ENCODE data around the gene SKOR1. TPM values are rescaled to one million over a fixed set of nuclear protein-coding genes. Genes with fewer than 3 reads are reported as not detected.

Gene SKOR1
- polyA plus RNA-seq, 3 donors from 2014 or later = 0.08 TPM; not detected in 2

DNA sequence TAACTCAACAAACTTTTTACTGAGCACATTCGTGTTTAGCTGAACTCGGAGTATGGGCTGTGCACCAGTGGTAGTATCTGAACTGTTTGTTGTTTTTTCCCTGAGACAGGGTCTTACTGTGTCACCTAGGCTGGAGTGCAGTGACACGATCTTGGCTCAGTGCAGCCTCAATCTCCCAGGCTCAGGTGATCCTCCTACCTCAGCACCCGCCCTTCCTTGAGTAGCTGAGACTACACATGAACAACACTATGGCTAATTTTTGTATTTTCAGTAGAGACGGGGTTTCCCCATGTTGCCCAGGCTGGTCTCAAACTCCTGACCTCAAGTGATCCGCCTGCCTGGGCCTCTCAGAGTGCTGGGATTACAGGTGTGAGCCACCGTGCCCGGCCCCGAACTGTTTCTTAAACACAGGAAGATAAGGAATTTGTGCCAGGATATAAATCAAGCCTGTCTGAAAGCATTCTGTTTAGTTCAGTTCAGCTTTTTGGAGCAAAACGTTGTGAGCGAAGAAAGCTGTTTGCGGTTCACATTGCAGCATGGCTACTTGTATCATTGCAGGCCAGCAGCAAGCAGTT is 40.4 kb upstream of the SKOR1 start:
- peaks cover 0 to 1% (median 0%) of the 10 kb centered on the region in 6 donors for H3K9me3 Mint-ChIP-seq
- peaks cover 0 to 8% (median 8%) of the 10 kb centered on the region in 3 donors for H3K36me3 Mint-ChIP-seq
- H3K27me3 Mint-ChIP-seq (ENCODE audit: low read depth in 3 of 3) = peaks cover 1 to 4% (median 2%) of the 10 kb centered on the region in 3 donors
- DNase-seq = no peak
- H3K4me1 Mint-ChIP-seq = peaks cover 27 to 35% of the 10 kb centered on the region in 2 donors
- H3K4me3 Mint-ChIP-seq = peak overlapping the region in 2 of 5 donors; percentile 15 to 50
- peak overlapping the region in 3 of 6 donors; percentile 13 to 81 (median 64) for H3K27ac Mint-ChIP-seq

DNA sequence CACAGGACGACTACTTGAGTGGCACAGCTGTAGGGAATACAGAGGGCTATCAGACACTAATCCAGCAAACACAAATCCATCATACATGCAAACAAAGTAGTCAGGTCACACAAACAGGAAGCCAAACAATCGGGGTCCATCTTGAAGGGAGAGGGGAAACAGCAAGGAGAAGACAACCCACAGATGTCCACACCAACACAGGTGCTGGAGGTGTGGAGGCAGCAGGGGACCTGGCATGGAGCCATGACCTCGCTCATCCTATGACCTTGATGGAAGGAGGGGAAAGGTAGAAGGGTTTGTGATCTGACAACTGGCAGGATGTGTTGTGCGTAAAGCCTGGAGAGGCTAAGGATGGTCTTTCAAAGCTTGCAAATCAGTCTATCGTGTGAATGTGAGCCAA is 39.9 kb upstream of the SKOR1 start:
- Mint-ChIP-seq H3K9me3 (peaks cover 0 to 1% (median 0%) of the 10 kb centered on the region in 6 donors), H3K36me3 (peaks cover 0 to 8% (median 8%) of the 10 kb centered on the region in 3 donors), H3K27me3 (ENCODE audit: low read depth in 3 of 3) (peaks cover 1 to 4% (median 2%) of the 10 kb centered on the region in 3 donors), H3K27ac (peak overlapping the region in 1 of 6 donors; percentile 13), H3K4me3 (no peak overlapping the region), H3K4me1 (peaks cover 27 to 35% of the 10 kb centered on the region in 2 donors)
- no peak for DNase-seq

DNA sequence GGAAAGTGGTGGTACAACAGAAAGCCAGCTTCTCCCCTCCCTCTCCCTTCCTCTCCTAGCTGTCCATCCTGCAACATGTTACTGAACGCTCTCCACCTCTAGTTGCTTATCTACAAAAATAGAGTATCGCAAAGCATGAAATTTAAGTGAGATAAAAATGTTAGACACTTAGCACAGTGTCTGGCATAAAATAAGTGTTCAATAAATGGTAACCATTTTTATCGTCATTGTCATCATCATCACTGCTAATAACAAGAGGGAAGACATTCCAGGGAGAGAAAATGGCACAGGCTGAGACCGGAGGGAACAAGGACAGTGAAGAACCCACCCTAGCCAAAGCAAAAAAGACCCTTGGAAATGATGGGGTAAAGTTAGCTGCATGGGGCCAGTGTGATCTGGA is 38.7 kb upstream of the SKOR1 start:
- H3K36me3 Mint-ChIP-seq = peaks cover 0 to 8% (median 8%) of the 10 kb centered on the region in 3 donors

DNA sequence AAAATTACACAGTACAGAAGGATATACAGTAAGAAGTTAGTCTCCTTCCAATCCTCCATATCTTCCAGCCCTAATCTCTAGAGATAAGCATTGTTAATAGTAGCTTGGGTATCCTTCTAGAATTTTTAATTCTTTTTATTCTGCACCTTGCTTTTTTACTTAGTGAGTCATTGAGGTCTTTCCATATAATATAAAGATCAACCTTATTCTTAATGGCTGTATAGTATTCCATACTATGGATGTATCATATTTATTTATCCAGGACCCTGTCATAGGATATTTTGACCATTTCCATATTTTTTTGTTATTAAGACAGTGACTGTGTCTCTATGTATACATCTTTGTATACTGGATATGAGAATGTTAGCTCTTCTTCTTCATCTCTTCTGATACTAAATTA is 36.3 kb upstream of the SKOR1 start:
- Mint-ChIP-seq H3K9me3 (peaks cover 0 to 1% (median 0%) of the 10 kb centered on the region in 6 donors), H3K4me1 (peaks cover 12 to 14% of the 10 kb centered on the region in 2 donors), H3K27me3 (ENCODE audit: low read depth in 3 of 3) (peaks cover 0 to 2% (median 0%) of the 10 kb centered on the region in 3 donors), H3K36me3 (peaks cover 0 to 18% (median 13%) of the 10 kb centered on the region in 3 donors), H3K27ac (no peak overlapping the region), H3K4me3 (no peak overlapping the region)
- DNase-seq = no peak

More for the DNA sequence above, 38.7 kb upstream of the SKOR1 start:
- Mint-ChIP-seq H3K4me3 (no peak overlapping the region), H3K27me3 (ENCODE audit: low read depth in 3 of 3) (peaks cover 1 to 4% (median 2%) of the 10 kb centered on the region in 3 donors), H3K4me1 (peaks cover 27 to 35% of the 10 kb centered on the region in 2 donors), H3K27ac (no peak overlapping the region), H3K9me3 (peaks cover 0 to 1% (median 0%) of the 10 kb centered on the region in 6 donors)
- DNase-seq = no peak

DNA sequence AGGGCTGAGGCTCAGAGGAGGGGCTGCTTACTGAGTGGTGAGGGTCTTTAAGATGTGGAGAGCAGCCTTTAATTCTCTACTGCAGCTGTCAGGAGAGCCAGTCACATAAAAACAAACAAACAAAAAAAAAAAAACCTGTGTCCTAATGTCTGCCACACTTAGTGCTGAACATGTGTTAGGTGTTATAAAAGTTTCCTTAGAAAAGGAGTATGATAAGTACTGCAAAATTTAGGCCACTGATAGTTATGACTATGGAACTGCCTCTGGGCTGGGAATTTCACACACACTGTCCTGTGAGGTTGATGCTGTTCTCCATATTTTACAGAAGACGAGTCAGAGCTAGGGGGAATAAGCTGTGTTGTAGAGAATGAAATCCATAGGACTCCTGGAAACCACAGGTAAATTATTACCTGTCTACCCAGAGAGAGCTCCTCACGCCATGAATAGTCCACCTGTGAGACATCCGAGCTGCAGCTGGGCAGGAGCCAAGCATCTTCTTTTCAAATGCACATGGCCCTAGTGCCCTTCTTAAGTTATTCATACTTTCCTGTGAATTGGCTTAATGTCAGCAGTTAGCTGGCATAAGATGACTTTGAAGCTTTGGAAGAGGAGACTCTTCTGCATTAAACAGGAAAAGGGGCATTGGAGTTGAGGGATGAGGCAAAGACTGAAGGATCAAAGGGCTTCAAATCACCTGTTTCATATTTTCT is 34.5 kb upstream of the SKOR1 start:
- no peaks in the 10 kb centered on the region for H3K27me3 Mint-ChIP-seq (ENCODE audit: low read depth in 3 of 3)
- peaks cover 3 to 33% (median 25%) of the 10 kb centered on the region in 3 donors for H3K36me3 Mint-ChIP-seq
- H3K9me3 Mint-ChIP-seq = peaks cover 0 to 10% (median 6%) of the 10 kb centered on the region in 6 donors
- H3K4me3 Mint-ChIP-seq = no peak overlapping the region
- H3K27ac Mint-ChIP-seq = no peak overlapping the region
- DNase-seq = no peak
- no peaks in the 10 kb centered on the region for H3K4me1 Mint-ChIP-seq

DNA sequence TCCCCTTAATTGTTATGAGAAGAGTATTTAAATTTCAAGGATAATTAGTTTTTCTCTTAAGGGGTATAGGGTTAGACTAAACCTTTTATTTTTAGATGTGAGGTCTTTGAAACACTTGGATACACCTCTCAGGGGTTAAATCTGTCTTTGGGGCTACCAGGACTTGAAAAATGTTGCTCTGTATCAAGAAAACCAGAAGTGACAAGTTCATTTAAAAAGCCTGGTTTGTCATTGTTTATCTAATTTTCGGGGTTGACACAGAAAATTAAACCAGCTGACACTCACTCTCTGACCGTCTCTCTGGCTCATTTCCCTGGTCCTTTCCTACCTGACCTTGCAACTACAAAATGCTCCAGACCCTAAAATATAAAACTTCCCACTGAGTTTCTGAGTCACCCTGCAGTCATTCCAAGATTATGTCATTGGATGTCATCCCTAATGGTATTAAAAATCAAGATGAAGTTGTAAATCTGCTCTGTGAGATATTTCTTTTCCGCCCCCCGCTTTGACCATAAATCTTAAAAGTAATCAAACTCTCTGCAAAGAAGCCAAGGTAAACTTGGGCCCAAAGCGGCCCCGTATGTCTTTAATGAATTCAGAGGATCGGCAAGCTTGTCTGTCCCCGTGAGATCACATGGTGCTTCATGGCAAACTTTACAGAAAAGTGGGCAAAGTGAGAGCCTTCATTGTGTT is 32.9 kb upstream of the SKOR1 start:
- peaks cover 3 to 30% (median 21%) of the 10 kb centered on the region in 3 donors for H3K36me3 Mint-ChIP-seq
- peaks cover 0 to 11% (median 6%) of the 10 kb centered on the region in 6 donors for H3K9me3 Mint-ChIP-seq
- no peaks in the 10 kb centered on the region for H3K4me1 Mint-ChIP-seq
- H3K27me3 Mint-ChIP-seq (ENCODE audit: low read depth in 3 of 3) = no peaks in the 10 kb centered on the region
- no peak for DNase-seq
- H3K4me3 Mint-ChIP-seq = no peak overlapping the region
- H3K27ac Mint-ChIP-seq = no peak overlapping the region

DNA sequence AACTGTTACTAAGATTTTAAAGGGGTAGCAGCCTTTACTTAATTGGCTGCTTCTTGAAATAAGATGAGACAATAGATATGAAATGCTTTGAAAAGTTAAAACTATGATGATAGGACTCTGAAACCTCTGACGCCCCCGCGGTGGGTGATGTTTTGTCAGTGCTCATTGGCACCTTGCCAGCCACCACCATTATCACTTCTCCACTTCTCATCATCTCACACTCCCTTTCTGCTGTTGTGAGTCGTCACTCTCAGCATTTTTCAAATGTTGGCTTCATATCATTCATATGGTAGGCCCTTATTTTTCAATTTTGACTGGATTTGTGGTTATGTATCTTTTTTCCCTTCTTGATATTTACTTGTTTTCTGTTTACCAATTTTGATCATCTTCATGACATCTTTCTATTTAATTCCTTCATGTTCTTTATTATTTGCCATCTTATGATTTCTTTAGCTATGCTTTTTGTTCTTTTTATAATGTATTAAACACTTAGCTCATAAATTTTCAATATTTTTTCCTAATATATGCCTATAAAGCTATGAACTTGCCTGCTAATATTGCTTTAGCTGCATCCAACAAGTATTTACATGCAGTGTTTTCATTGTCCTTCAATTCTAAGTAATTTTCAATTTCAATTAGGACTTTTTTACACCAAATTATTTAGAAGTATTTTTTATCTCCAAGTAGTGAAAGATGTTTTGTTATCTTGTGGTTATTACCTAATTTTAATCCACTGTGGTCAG is 30.3 kb upstream of the SKOR1 start:
- Mint-ChIP-seq H3K9me3 (peaks cover 0 to 11% (median 6%) of the 10 kb centered on the region in 6 donors), H3K27ac (no peak overlapping the region), H3K36me3 (peaks cover 3 to 36% (median 21%) of the 10 kb centered on the region in 3 donors), H3K4me3 (no peak overlapping the region), H3K27me3 (ENCODE audit: low read depth in 3 of 3) (no peaks in the 10 kb centered on the region), H3K4me1 (no peaks in the 10 kb centered on the region)
- no peak for DNase-seq

DNA sequence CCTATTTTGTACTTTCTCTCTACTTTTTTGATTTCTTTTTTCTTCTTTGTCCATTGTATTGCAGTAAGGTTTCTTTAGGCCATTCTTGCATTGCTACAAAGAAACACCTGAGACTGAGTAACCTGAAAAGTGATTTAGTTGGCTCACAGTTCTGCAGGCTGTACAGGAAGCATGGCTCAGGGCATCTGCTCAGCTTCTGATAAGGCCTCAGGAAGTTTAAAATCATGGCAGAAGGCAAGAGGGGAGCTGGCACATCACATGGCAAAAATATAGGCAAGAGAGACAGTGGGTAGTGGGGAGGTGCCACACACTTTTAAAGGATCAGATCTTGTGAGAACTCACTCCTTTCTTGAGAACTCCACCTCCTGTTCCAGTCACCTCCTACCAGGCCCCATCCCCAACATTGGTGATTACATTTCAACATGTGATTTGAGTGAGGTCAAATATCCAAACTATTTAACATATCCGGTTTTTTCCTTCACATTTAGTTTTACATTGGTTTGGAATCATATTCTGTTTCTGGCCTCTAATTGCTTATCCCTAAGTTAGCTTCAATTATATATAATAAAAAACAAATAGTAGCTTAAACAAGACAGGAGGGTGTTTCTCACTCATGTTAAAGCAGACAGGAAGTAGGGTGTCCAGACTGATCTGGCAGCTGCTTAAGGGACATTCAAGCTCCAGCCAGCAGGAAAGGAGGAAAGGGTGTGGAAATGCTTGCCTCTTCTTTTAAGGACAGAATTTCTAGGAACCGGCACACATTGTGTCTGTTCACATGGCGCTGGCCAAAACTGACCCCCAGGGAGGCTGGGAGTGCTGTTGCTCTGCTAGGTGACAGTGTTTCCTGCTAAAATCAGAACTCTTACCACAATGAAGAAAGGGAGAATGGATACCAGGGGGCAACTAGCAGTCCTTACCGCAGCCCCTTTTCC is 28.8 kb upstream of the SKOR1 start:
- peaks cover 0 to 11% (median 6%) of the 10 kb centered on the region in 6 donors for H3K9me3 Mint-ChIP-seq
- no peak for DNase-seq
- H3K36me3 Mint-ChIP-seq = peaks cover 3 to 36% (median 21%) of the 10 kb centered on the region in 3 donors
- H3K27me3 Mint-ChIP-seq (ENCODE audit: low read depth in 3 of 3) = no peaks in the 10 kb centered on the region
- H3K4me3 Mint-ChIP-seq = no peak overlapping the region
- peak overlapping the region in 1 of 6 donors; percentile 51 for H3K27ac Mint-ChIP-seq
- H3K4me1 Mint-ChIP-seq = no peaks in the 10 kb centered on the region

DNA sequence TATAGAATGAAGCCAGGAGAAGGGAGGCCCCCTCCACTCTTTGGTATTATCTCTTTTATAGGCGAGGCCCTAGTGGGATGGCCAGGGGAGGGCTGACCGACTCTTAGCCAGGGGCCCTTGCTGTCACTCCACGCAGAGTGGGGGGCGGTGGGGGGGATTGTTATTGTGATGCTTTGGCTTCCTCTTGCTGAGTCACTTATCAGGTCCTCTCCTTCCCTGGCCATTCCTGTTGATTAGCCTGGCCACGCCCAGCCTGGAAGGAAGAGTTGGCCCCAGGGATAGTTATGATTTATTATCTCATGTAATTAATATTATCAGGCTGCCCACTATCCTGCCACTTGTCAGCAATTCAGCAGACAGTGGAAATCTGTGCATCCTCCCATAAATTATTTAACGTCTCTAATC is 25.5 kb upstream of the SKOR1 start:
- H3K4me3 Mint-ChIP-seq = no peak overlapping the region
- H3K27ac Mint-ChIP-seq = no peak overlapping the region
- no peaks in the 10 kb centered on the region for H3K4me1 Mint-ChIP-seq
- peaks cover 3 to 24% (median 12%) of the 10 kb centered on the region in 3 donors for H3K36me3 Mint-ChIP-seq
- H3K27me3 Mint-ChIP-seq (ENCODE audit: low read depth in 3 of 3) = peaks cover 0 to 3% (median 0%) of the 10 kb centered on the region in 3 donors
- peaks cover 0 to 10% (median 6%) of the 10 kb centered on the region in 6 donors for H3K9me3 Mint-ChIP-seq
- no peak for DNase-seq

DNA sequence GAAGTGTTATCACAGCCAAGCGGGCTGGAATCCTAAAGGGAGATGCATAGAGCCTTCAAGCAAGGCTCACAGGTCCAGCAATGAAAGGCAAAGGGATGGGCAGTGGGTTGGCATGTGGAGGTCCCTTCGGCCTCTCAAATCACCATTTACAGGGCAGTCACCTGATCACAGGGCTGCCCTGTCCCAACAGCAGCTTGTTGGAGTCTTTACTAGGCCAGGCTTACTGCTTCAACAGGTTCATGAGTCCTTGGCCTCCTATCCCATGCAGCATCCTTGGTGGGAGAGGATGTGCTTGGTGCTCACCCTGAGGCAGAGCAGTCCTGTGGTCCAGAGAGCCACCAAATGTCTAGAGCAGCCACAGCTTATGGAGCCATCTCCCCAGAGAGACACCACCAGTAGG is 24.2 kb upstream of the SKOR1 start:
- Mint-ChIP-seq H3K36me3 (peaks cover 0 to 10% (median 3%) of the 10 kb centered on the region in 3 donors), H3K4me1 (no peaks in the 10 kb centered on the region), H3K27ac (no peak overlapping the region), H3K4me3 (no peak overlapping the region), H3K27me3 (ENCODE audit: low read depth in 3 of 3) (peaks cover 0 to 3% (median 0%) of the 10 kb centered on the region in 3 donors), H3K9me3 (no peaks in the 10 kb centered on the region)
- DNase-seq = no peak

DNA sequence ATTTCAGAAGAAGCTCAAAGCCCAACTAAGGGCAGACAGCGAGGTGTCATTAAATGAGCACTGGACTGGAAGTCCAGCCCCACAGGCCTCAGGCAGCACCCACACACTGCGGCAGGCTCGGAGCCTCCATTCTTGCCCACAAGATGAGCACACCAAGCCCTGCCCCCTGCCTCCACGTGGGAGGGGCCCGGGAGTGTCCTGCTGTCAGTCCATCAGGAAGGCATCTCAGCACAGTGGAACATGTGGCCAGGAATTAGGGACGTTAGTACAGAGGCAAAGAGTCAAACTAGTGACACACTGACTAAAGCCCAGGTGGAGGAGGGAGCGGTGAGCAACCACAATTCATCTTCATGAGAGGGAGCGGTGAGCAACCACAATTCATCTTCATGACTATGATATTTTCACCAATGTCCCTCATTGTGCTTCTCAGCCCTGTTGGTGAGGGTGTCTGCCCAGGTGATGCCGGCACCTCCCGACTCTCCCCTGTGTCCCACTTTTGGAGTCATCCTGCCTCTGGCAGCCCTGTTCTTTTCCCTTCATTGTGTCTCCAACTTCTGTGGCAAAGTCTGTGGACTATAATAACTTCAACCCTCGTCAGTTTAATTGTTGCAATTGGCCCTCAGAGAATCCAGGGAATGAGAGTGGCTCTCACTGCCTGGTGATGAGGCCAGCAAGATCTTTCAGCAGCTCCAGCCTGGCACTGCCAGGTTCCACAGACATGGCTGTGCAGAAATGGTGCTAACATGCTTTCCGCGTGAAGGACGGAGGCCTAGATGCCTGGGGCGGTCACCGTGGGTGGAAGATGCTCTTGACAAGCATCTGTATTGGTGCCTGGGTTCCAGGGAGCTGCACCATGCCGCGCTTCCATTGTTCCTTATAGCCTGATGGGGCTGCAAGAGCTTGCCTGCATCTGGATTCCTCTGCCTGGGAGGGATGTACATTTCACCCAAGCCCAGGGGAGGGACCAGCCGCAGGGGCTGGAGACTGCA is 23.1 kb upstream of the SKOR1 start:
- H3K27ac Mint-ChIP-seq = no peak overlapping the region
- H3K36me3 Mint-ChIP-seq = peaks cover 0 to 9% (median 0%) of the 10 kb centered on the region in 3 donors

More for the DNA sequence above, 23.1 kb upstream of the SKOR1 start:
- Mint-ChIP-seq H3K4me1 (no peaks in the 10 kb centered on the region), H3K4me3 (no peak overlapping the region), H3K27me3 (ENCODE audit: low read depth in 3 of 3) (peaks cover 0 to 3% (median 0%) of the 10 kb centered on the region in 3 donors), H3K9me3 (no peaks in the 10 kb centered on the region)
- DNase-seq = no peak
